Amniotic stem cell (primary cell): ENCODE measurements around the gene ALDH3B2.
"Not testable (repeated sequence)": the region's sequence is repeated elsewhere in the genome, so short reads cannot be mapped to it uniquely, and the experiment has no call there.

Source experiments
- DNase-seq: peaks from one replicate; lab custom pipeline; 2025; lab: John Stamatoyannopoulos, UW

Gene ALDH3B2

DNA sequence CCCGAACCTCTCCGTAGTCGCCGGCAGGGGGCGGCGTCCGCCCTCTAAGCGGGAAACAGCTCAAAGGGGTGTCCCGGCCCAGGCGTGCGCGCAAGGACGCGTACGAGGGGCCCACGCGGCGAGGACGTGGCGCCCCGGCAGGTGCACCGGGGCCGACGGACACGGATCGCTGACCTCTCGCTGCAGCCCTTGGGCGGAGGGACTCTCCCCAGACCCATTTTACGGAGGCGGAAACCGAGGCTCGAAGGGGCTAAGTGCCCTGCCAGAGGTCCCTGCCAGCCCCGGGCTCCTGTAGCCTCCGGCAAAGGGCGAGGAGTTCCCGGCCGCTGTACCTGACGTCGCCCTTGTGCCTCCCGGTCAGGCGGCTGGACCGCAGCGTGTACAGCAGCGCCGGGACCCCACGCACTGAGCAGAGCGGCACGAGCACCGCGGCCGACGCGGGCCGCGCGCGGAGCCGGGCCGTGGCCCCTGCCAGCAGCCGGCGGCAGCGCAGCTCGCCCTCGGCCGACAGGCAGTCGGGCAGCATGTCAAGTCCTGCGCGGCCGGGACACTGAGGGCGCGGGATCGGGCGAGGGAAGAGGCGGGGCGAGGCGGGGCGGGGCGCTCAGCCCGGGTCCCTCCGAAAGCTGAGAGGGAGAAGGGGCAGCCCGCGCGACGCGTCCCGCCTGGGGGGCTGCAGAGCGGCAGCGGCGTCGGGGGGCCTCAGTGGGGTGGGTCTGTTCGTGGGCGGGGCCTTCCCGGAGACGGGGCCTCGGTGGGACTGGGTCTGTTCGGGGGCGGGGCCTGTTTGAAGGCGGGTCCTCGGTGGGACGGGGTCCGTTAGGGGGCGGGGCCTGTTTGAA lies 44.8 kb downstream of the ALDH3B2 start, which contains the start of gene NUDT8:
Gene NUDT8, minus strand, starts transcription at position 552 of the 842 bp plus-strand sequence. Its CDS starts 26 bp downstream, at position 526.
- DNase-seq = peak; percentile 54

DNA sequence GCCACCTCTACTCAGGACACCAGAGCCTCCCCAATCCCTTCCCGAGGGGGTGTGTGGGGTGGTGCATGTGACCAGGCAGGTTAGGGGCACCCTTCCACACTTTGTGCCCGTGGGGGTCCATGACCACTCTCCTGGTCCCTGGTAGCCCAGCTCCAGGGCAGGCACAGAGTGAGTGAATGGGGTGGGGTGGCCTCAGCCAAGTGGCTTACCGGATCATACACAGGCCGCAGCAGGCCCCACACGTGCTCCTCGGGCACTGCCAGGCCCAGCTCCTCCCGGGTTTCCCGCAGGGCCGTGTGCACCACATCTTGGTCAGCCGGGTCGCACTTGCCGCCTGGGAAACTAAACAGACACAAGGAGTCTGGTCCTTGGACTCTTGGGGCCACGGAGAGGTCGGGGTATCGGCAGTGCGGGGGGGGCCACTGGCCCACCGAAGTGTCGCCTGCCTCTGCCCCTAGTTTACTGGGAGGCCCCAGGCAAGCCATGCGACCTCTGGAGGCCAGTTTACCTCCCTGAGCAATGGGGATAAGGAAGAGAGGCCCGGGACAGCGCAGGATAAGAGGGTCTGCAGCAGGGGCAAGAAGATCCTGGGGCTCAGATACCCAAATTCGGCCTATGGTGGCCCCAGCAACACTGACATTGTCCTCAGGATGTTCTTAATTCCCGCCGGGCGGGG lies 45.6 kb downstream of the ALDH3B2 start:
- DNase-seq = no peak

GRCh38 chr11:67627812-67628624 lies 46.4 kb downstream of the ALDH3B2 start:
- no peak for DNase-seq

GRCh38 chr11:67627441-67627811 lies 47.0 kb downstream of the ALDH3B2 start:
- no peak for DNase-seq

- no peak for DNase-seq
Measured at GRCh38 chr11:67626970-67627369, 47.5 kb downstream of the ALDH3B2 start.

GRCh38 chr11:67626131-67626833 lies 48.1 kb downstream of the ALDH3B2 start:
- not testable (repeated sequence) for DNase-seq

DNA sequence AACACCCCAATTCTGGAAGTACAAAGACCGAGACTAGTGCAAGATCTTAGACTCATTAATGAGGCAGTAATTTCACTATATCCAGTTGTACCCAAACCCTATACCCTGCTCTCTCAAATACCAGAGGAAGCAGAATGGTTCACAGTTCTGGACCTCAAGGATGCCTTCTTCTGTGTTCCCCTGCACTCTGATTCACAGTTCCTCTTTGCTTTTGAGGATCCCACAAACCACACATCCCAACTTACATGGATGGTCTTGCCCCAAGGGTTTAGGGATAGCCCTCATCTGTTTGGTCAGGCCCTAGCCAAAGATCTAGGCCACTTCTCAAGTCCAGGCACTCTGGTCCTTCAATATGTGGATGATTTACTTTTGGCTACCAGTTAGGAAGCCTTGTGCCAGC lies 50.6 kb downstream of the ALDH3B2 start:
- not testable (repeated sequence) for DNase-seq

GRCh38 chr11:67622905-67623304 lies 51.5 kb downstream of the ALDH3B2 start:
- DNase-seq = not testable (repeated sequence)

DNA sequence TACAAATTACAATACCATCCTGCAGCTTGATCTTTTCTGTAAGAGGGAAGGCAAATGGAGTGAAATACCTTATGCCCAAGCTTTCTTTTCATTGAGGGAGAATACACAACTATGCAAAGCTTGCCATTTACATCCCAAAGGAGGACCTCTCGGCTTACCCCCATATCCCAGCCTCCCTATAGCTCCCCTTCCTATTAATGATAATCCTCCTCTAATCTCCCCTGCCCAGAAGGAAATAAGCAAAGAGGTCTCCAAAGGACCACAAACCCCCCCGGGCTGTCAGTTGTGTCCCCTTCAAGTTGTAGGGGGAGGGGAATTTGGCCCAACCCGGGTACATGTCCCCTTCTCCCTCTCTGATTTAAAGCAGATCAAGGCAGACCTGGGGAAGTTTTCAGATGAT lies 52.5 kb downstream of the ALDH3B2 start:
- not testable (repeated sequence) for DNase-seq

GRCh38 chr11:67620621-67621020 lies 53.8 kb downstream of the ALDH3B2 start:
- DNase-seq = not testable (repeated sequence)

- DNase-seq = not testable (repeated sequence)
Measured at GRCh38 chr11:67619683-67620618, 54.5 kb downstream of the ALDH3B2 start.

- DNase-seq = not testable (repeated sequence)
Measured at GRCh38 chr11:67618901-67619659, 55.3 kb downstream of the ALDH3B2 start.

DNA sequence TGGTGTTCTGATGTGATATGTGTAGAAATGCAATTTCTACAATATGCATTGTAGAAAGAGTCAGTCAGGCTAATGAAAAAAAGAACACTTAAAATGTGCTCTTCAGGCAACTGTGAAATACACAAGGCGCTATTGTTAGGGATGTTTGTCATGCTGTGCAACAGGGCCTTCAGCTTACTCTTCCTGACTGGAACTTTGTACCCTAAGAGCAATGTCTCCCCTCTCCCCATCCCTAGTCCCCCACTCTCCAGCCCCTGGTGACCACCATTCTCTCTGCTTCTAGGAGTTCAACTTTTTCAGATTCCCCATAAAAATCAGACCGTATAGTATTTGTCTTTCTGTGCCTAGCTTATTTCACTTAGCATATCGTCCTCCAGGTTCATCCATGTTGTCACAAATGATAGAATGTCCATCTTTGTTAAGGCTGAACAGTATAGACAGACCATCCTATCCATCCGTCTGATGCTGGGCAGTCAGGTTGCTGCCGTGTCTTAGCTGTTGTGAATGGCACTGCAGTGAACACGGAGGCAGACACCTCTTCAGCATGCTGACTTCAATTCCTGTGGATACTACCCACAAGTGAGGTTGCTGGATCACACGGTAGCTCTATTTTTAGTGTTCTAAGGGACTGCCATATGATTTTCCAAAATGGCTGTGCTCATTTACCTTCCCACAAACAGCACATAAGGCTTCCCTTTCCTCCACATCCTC lies 57.0 kb downstream of the ALDH3B2 start:
- DNase-seq = no peak

DNA sequence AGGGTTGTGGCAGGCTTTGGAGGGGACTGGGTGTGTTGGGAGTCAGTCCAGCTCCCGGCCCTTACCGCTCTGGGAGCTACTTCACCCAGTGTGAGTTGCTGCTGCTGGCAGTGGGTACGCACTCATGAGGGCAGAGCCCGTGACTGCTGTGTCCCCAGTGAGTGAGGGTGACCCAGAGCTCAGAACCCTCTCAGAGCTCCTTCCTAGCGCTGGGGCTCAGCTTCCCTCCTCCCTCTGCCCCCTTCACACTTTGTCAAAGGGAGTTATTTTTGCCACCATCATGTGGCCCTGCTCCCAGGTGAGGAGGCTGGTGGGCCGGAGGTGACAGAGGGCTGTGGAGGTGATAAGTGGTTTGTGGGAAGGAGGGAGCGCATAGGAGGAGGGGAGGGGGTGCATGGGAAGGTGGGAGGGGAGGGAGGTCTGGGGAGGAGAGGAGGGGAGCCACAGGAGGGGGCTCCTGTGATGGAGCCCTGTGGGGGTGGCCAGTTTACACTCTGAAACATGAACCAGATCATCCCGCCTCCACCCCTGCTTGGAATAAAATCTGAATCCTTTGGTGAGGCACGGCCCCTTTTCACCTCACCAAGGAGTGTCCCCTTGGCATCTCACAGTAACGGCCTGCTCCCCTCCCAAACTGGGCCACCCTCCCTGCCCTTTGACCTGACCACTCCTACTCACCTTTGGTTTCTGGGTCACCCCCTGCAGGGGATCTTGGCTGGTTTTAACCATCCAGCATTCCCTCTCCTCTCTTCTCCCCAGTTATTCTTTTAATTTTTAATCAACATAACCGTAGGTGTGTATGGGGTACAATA lies 57.8 kb downstream of the ALDH3B2 start:
- no peak for DNase-seq

DNA sequence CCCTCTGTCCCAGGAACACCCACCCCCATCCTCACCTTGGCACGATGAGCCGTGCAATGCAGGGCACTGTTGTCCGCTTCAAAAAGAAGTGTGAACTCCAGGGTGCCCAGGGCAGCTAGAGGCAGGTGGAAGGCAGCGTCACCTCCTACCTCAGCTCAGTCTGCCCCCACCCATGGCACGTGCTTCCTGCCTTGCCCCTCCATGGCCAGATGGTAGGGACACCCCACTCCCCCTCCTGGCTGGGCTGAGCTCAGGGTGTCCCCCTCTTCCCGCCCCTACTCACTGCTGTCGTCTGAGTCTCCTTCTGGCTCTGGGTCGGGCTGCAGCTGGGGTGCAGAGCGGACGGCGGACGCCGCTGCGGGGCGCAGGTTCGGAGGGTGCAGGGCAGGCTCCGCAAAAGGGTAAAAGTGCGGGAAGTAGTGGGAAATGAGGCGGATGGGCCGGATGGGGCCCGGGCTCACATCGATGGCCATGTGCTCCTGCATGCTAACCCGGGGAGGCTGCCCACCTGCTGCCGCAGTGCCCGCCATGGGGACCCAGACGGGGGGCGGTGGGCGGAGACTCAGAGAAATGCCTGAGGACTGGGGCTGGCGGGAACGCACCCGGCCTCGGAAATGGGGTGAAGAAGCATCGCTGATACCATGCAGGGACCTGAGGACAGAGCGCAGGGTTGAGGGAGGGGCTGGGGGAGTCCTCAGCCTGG lies 58.5 kb downstream of the ALDH3B2 start:
- no peak for DNase-seq

- DNase-seq = no peak
Measured at GRCh38 chr11:67614730-67615714, 59.4 kb downstream of the ALDH3B2 start.
